A549 (cell line): ENCODE measurements around the gene MID1IP1. TPM values are rescaled to one million over a fixed set of nuclear protein-coding genes. Genes with fewer than 3 reads are reported as not detected.

Source experiments
- ATAC-seq, 2 experiments: fragments of 200-7000 bp in 1 of 2; fragments of >200 bp in 1 of 2; cut with Nextera tagmentation in 1 of 2; cut with Tn5 transposase in 1 of 2; 3 replicates each; pipeline versions ENCODE4 v1.8.0 to v1.9.1; 2018 to 2020; ENCODE audit warnings: mild to moderate bottlenecking in 1 of 2, moderate library complexity in 1 of 2
- CTCF ChIA-PET: fragments of 300-600 bp; sonication (Branson Sonifier 250); formaldehyde crosslinking; extraction: SDS; loops from one replicate; lab custom pipeline; 2021; ENCODE audit warnings: antibody characterized with exemption, inconsistent platforms; lab: Yijun Ruan, JAX
- POLR2A ChIA-PET: fragments of 350-600 bp; formaldehyde crosslinking; extraction: SDS; loops from one replicate; lab custom pipeline; 2021; ENCODE audit warnings: antibody characterized with exemption, inconsistent platforms; lab: Yijun Ruan, JAX
- DNase-seq, 2 experiments: peaks; one replicate each; pipeline versions ENCODE4 v3.0.0 to v3.0.0-alpha.2; 2011 to 2016; ENCODE audit warnings: low read depth in 1 of 2, low spot score in 1 of 2
- FAIRE-seq: peaks from 2 replicates; lab custom pipeline; 2011; peaks lifted over from hg19 to GRCh38; lab: Jason Lieb, UNC
- H3K27ac ChIP-seq, 2 experiments: fragments of >200 bp; sonication (Bioruptor Twin); formaldehyde crosslinking; 3 replicates each; pipeline ENCODE4 v1.5.1; 2016 to 2017
- H3K4me1 ChIP-seq: fragments of >200 bp; sonication (Bioruptor Twin); formaldehyde crosslinking; 3 replicates; pipeline ENCODE4 v1.6.1; 2016
- H3K4me2 ChIP-seq: fragments of >200 bp; sonication (Bioruptor Twin); formaldehyde crosslinking; 3 replicates; pipeline ENCODE4 v1.6.1; 2016
- H3K4me3 ChIP-seq: fragments of >200 bp; sonication (Bioruptor Twin); formaldehyde crosslinking; 3 replicates; pipeline ENCODE4 v1.5.1; 2016
- H3K9me3 ChIP-seq: fragments of >200 bp; sonication (Bioruptor Twin); formaldehyde crosslinking; 3 replicates; pipeline ENCODE4 v1.6.1; 2016
- CHD2 ChIP-seq: fragments of 150-350 bp; IDR thresholded peaks from 2 replicates; pipeline ENCODE4 v1.6.1; 2014; ENCODE audit warnings: low read length; ENCODE audit not compliant: partially characterized antibody
- EHMT2 ChIP-seq: fragments of 200-600 bp; sonication (generic); IDR thresholded peaks from 2 replicates; pipeline ENCODE4 v1.6.1; 2016; ENCODE audit warnings: antibody characterized with exemption, low read depth, mild to moderate bottlenecking, moderate library complexity
- ESRRA ChIP-seq: fragments of 150-350 bp; IDR thresholded peaks from 2 replicates; pipeline ENCODE4 v1.6.1; 2014; ENCODE audit warnings: mild to moderate bottlenecking, low read length, borderline replicate concordance
- FOSB ChIP-seq: fragments of 250-450 bp; sonication (Bioruptor Pico); IDR thresholded peaks from 2 replicates; pipeline ENCODE4 v1.5.0; 2020; ENCODE audit warnings: mild to moderate bottlenecking, moderate library complexity
- FOSL2 ChIP-seq, 2 experiments: fragments of 450-650 bp in 1 of 2; fragments of >200 bp in 1 of 2; sonication (Bioruptor Twin) in 1 of 2; formaldehyde crosslinking; IDR thresholded peaks; 2 replicates each; pipeline versions ENCODE4 v1.5.0 to v1.6.1; 2016 to 2020; ENCODE audit warnings: mild to moderate bottlenecking in 1 of 2, moderate library complexity in 1 of 2
- HOXA7 ChIP-seq: fragments of 250-450 bp; sonication (Bioruptor Pico); IDR thresholded peaks from 2 replicates; pipeline ENCODE4 v1.5.0; 2020; ENCODE audit warnings: mild to moderate bottlenecking, moderate library complexity
- JUN ChIP-seq, 2 experiments: fragments of >200 bp; sonication (Bioruptor Twin); formaldehyde crosslinking; IDR thresholded peaks; 2 replicates in 1 of 2; 3 replicates in 1 of 2; pipeline ENCODE4 v1.6.1; 2016 to 2017
- RAD21 ChIP-seq, 2 experiments: fragments of >200 bp in 1 of 2; sonication (Bioruptor Twin) in 1 of 2; formaldehyde crosslinking in 1 of 2; IDR thresholded peaks in 1 of 2; conservative IDR thresholded peaks in 1 of 2; 2 replicates in 1 of 2; 3 replicates in 1 of 2; pipeline ENCODE4 v1.6.1; 2012 to 2018; ENCODE audit warnings: inconsistent platforms in 1 of 2
- RARB ChIP-seq: fragments of 250-450 bp; sonication (Bioruptor Pico); IDR thresholded peaks from 2 replicates; pipeline ENCODE4 v1.8.0; 2021; ENCODE audit warnings: mild to moderate bottlenecking, moderate library complexity
- SMC3 ChIP-seq: fragments of >200 bp; sonication (Bioruptor Twin); formaldehyde crosslinking; IDR thresholded peaks from 3 replicates; pipeline ENCODE4 v1.6.1; 2018; ENCODE audit warnings: inconsistent platforms
- TFCP2L1 ChIP-seq: fragments of 250-450 bp; sonication (Bioruptor Pico); IDR thresholded peaks from 2 replicates; pipeline ENCODE4 v1.5.0; 2021; ENCODE audit warnings: mild to moderate bottlenecking
- TP53 ChIP-seq: fragments of 250-450 bp; sonication (Bioruptor Pico); IDR thresholded peaks from 2 replicates; pipeline ENCODE4 v1.5.0; 2021; ENCODE audit warnings: mild to moderate bottlenecking, moderate library complexity
- WGBS: methylation state at CpG from one replicate; pipeline ENCODE4 v1.1.6; 2017; ENCODE audit errors: missing lambda C conversion rate; 5-methylcytosine and 5-hydroxymethylcytosine counted together
- polyA minus RNA-seq: library from RNA; depleted of rRNA, polyadenylated mRNA; stranded (reverse); fragments of >200 nt; gene quantifications from 2 replicates; pipeline ENCODE4 v1.2.3, GENCODE V29; 2011; rRNA and poly(A)+ RNA removed
- polyA plus RNA-seq, 4 experiments: library from polyadenylated mRNA; depleted of rRNA in 3 of 4; stranded (reverse); fragments of >200 nt; fragmentation: RNase III in 1 of 4; extraction: RNeasy Plus Mini Kit Qiagen cat#74134 plus additional on column Dnase treatment in 1 of 4; gene quantifications; 2 replicates in 3 of 4; 3 replicates in 1 of 4; pipeline ENCODE4 v1.2.3, GENCODE V29; 2011 to 2017
- TF ChIP-seq, protein P1 (sequence below): fragments of 450-650 bp; IDR thresholded peaks from 2 replicates; pipeline ENCODE4 v1.6.1; 2014; ENCODE audit warnings: antibody characterized with exemption
- TF ChIP-seq, protein P2 (sequence below): IDR thresholded peaks from 2 replicates; pipeline ENCODE4 v1.6.1; 2012
- TF ChIP-seq, protein P3 (sequence below): fragments of 250-450 bp; sonication (Bioruptor Pico); IDR thresholded peaks from 2 replicates; pipeline ENCODE4 v1.5.0; 2021; ENCODE audit warnings: mild to moderate bottlenecking, moderate library complexity, borderline replicate concordance
- TF ChIP-seq, protein P4 (sequence below): fragments of >200 bp; sonication (Bioruptor Twin); formaldehyde crosslinking; IDR thresholded peaks from 3 replicates; pipeline ENCODE4 v1.5.1; 2016

Gene MID1IP1
- polyA plus RNA-seq (2011; rRNA removed) (41.7 and 56.5 TPM in 2 replicates), polyA plus RNA-seq (2017; fragmentation: RNase III; extraction: RNeasy Plus Mini Kit Qiagen cat#74134 plus additional on column Dnase treatment) (32.5 to 41.9 TPM (median 40.1 TPM) in 3 replicates), polyA minus RNA-seq (17.1 and 23.1 TPM in 2 replicates)
- polyA plus RNA-seq (2012; cell fraction: cytosol; rRNA removed) = 63.5 and 77.4 TPM in 2 replicates
- 81.8 and 93.1 TPM in 2 replicates for polyA plus RNA-seq (2012; cell fraction: nucleus; rRNA removed)

- ATAC-seq = peak; percentile 58 to 70
- WGBS = 8% methylated on average over 29 of the region's 32 CpGs
- H3K4me3 ChIP-seq = peak within 1 kb of the TSS; percentile 78
- H3K9me3 ChIP-seq = no peaks in the 10 kb centered on the region
- peak; percentile 91 to 93 for DNase-seq
- H3K4me2 ChIP-seq = peak within 1 kb of the TSS; percentile 99
- H3K27ac ChIP-seq = peak within 1 kb of the TSS; percentile 98 to 100
- no peak for FAIRE-seq
- peaks cover 15% of the 10 kb centered on the region for H3K4me1 ChIP-seq
- POLR2A ChIA-PET = interaction anchor here (0.6 to 1.5 kb wide), 2 partner anchors 79 to 83 kb away, joined by 3 to 4 read pairs; no protein-coding TSS in a partner anchor
- CTCF ChIA-PET = no interaction called here
- TF ChIP-seq TFCP2L1 (CRISPR knock-in tag) (peak; percentile 22; the same call in 1 of the 2 replicates), JUN (IDR thresholded peaks at IDR 0.05) (peak; percentile 73 to 76; a peak in 3 of 5 replicates), TP53 (CRISPR knock-in tag) (no peak), HOXA7 (CRISPR knock-in tag) (peak; percentile 92; the same call in 1 of the 2 replicates), RARB (CRISPR knock-in tag) (peak; percentile 84; the same call in 1 of the 2 replicates), FOSB (CRISPR knock-in tag) (peak; percentile 72; the same call in 1 of the 2 replicates), ESRRA (no peak), CHD2 (peak; percentile 23), FOSL2 (IDR thresholded peaks at IDR 0.05) (no peak), FOSL2 (CRISPR knock-in tag; IDR thresholded peaks at IDR 0.05) (0 out of 2 replicates have a peak, but pooled peaks have one; percentile 3)
- TF ChIP-seq, protein P1, sequence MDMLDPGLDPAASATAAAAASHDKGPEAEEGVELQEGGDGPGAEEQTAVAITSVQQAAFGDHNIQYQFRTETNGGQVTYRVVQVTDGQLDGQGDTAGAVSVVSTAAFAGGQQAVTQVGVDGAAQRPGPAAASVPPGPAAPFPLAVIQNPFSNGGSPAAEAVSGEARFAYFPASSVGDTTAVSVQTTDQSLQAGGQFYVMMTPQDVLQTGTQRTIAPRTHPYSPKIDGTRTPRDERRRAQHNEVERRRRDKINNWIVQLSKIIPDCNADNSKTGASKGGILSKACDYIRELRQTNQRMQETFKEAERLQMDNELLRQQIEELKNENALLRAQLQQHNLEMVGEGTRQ = peak; percentile 76
- TF ChIP-seq, protein P2, sequence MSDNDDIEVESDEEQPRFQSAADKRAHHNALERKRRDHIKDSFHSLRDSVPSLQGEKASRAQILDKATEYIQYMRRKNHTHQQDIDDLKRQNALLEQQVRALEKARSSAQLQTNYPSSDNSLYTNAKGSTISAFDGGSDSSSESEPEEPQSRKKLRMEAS = 0 out of 2 replicates have a peak, but pooled peaks have one; percentile 30
- TF ChIP-seq, protein P3, sequence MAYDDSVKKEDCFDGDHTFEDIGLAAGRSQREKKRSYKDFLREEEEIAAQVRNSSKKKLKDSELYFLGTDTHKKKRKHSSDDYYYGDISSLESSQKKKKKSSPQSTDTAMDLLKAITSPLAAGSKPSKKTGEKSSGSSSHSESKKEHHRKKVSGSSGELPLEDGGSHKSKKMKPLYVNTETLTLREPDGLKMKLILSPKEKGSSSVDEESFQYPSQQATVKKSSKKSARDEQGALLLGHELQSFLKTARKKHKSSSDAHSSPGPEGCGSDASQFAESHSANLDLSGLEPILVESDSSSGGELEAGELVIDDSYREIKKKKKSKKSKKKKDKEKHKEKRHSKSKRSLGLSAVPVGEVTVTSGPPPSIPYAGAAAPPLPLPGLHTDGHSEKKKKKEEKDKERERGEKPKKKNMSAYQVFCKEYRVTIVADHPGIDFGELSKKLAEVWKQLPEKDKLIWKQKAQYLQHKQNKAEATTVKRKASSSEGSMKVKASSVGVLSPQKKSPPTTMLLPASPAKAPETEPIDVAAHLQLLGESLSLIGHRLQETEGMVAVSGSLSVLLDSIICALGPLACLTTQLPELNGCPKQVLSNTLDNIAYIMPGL (CRISPR knock-in tag) = no peak
Measured at GRCh38 chrX:38800981-38801845, at the start of gene MID1IP1. Gene MID1IP1, plus strand, starts transcription at chrX:38801459. Its CDS starts 3,488 bp downstream, at chrX:38804947.

DNA sequence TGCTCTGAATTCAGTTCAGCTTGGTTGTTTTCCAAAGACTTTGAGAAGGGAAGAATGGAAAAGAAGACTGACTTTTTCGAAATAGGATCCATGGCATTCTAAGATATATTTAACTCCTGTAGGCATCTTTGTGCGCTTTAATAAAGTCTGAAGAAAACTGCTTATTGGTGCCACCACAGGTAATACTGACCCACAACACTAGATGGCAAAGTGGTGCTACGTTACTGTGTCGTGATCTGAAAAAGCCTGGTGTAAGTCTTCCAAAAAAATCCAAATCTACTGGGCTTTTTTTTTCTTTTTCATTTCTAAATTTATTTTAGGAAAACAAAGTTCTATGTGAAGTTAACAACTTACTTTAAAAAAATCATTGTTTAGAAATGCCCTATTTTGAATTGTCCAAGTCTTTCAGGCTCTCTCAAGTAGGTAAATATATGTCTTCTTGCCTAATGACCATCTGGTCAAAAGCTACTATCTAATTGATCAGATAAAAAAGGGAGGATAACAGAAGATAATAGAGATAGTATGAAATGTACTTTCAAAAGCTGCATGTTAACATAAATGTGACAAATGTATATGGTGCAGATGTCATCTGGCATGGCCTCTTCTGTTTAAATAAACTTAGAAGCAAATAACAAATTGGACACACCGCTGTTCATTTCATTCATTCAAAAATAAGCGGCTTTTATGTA is 47.0 kb upstream of the MID1IP1 start:
- H3K4me1 ChIP-seq = no peaks in the 10 kb centered on the region
- peak; percentile 71 to 77; a peak in 5 of 6 replicates for ATAC-seq
- ChIA-PET POLR2A (no interaction called here), CTCF (interaction anchor here (0.5 to 1.7 kb wide), 11 partner anchors 10 to 1722 kb away, joined by 3 to 14 read pairs (median 3); no protein-coding TSS in a partner anchor)
- TF ChIP-seq, protein P4, sequence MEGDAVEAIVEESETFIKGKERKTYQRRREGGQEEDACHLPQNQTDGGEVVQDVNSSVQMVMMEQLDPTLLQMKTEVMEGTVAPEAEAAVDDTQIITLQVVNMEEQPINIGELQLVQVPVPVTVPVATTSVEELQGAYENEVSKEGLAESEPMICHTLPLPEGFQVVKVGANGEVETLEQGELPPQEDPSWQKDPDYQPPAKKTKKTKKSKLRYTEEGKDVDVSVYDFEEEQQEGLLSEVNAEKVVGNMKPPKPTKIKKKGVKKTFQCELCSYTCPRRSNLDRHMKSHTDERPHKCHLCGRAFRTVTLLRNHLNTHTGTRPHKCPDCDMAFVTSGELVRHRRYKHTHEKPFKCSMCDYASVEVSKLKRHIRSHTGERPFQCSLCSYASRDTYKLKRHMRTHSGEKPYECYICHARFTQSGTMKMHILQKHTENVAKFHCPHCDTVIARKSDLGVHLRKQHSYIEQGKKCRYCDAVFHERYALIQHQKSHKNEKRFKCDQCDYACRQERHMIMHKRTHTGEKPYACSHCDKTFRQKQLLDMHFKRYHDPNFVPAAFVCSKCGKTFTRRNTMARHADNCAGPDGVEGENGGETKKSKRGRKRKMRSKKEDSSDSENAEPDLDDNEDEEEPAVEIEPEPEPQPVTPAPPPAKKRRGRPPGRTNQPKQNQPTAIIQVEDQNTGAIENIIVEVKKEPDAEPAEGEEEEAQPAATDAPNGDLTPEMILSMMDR = peak; percentile 60
- TF ChIP-seq EHMT2 (no peak), SMC3 (peak; percentile 66), RAD21 (conservative IDR thresholded peaks at IDR 0.05 in 1 of 2, IDR thresholded peaks at IDR 0.05 in 1 of 2) (peak; percentile 71 to 72)
- no peak overlapping the region for H3K4me3 ChIP-seq
- WGBS = 23% methylated on average over 6 of the region's 6 CpGs
- peak; percentile 92 for FAIRE-seq
- no peak overlapping the region for H3K27ac ChIP-seq
- no peaks in the 10 kb centered on the region for H3K9me3 ChIP-seq
- DNase-seq = peak in 1 of 2 experiments; percentile 64
- no peak overlapping the region for H3K4me2 ChIP-seq
